ENCODE measurements around the gene TSNAXIP1. TPM values are rescaled to one million over a fixed set of nuclear protein-coding genes. Genes with fewer than 3 reads are reported as not detected.

TSNAXIP1 gene
- total RNA-seq, 1 experiment from 2014 or later, result 1.9 TPM

- intact Hi-C loops (cut with micrococcal nuclease; ENCODE audit: unreplicated experiment), result no loop called here
- peaks cover 13% of the 10 kb centered on the region for H3K36me3 ChIP-seq (ENCODE audit: low read depth)
- H4K20me1 ChIP-seq (ENCODE audit: insufficient read depth), result peaks cover 22% of the 10 kb centered on the region
- peaks cover 30% of the 10 kb centered on the region for H3K79me2 ChIP-seq (ENCODE audit: low read depth)
- POLR2A ChIA-PET (ENCODE audit: unreplicated experiment), result interaction anchor here (0.6 kb wide), 2 partner anchors 25 to 70 kb away, joined by 3 to 28 read pairs; no protein-coding TSS in a partner anchor
- H3K4me2 ChIP-seq, result no peak overlapping the region
- no peak for DNase-seq
- BruUV-seq (replicated peaks), result no TSS peak
- CTCF ChIA-PET, result interaction anchor here (0.6 kb wide), 1 partner anchor 54 kb away, joined by 15 read pairs; no protein-coding TSS in a partner anchor
- peaks cover 27% of the 10 kb centered on the region for H3F3A ChIP-seq (ENCODE audit: insufficient read depth, low read depth)
- H3K27me3 ChIP-seq (ENCODE audit: insufficient read depth, low read depth), result no peaks in the 10 kb centered on the region
- H3K4me1 ChIP-seq (replicated peaks; ENCODE audit: insufficient read depth), result peaks cover 11% of the 10 kb centered on the region; the same call in 1 of the 2 replicates
- no peaks in the 10 kb centered on the region for H3K9me3 ChIP-seq (ENCODE audit: insufficient read depth, low read depth)
- TF ChIP-seq CTCF (conservative IDR thresholded peaks at IDR 0.05), result no peak
- TF ChIP-seq EZH2 (IDR thresholded peaks at IDR 0.05; ENCODE audit: low read depth), result no peak
- no peak overlapping the region for H3K27ac ChIP-seq
- H3K4me3 ChIP-seq, result no peak overlapping the region
- H3K9me2 ChIP-seq (ENCODE audit: insufficient read depth), result no peaks in the 10 kb centered on the region
- no peak overlapping the region for H2AFZ ChIP-seq
Observed at GRCh38 chr16:67871256-67871655, 64.6 kb downstream of the TSNAXIP1 start.

GRCh38 chr16:67872131-67872630 is 65.5 kb downstream of the TSNAXIP1 start:
- BruUV-seq (replicated peaks), result no TSS peak
- Histone ChIP-seq H3K4me3 (no peak overlapping the region), H3K27ac (peak overlapping the region; percentile 21; the same call in 1 of the 2 replicates), H3K79me2 (ENCODE audit: low read depth) (peaks cover 30% of the 10 kb centered on the region), H3K27me3 (ENCODE audit: insufficient read depth, low read depth) (no peaks in the 10 kb centered on the region), H3K9me2 (ENCODE audit: insufficient read depth) (no peaks in the 10 kb centered on the region), H3K9me3 (ENCODE audit: insufficient read depth, low read depth) (no peaks in the 10 kb centered on the region), H3K4me1 (replicated peaks; ENCODE audit: insufficient read depth) (peaks cover 11% of the 10 kb centered on the region; the same call in 1 of the 2 replicates), H3K4me2 (peak overlapping the region; percentile 85), H2AFZ (no peak overlapping the region), H3K36me3 (ENCODE audit: low read depth) (peaks cover 14% of the 10 kb centered on the region), H3F3A (ENCODE audit: insufficient read depth, low read depth) (peaks cover 27% of the 10 kb centered on the region), H4K20me1 (ENCODE audit: insufficient read depth) (peaks cover 16% of the 10 kb centered on the region)
- TF ChIP-seq EZH2 (IDR thresholded peaks at IDR 0.05; ENCODE audit: low read depth) (no peak), CTCF (conservative IDR thresholded peaks at IDR 0.05) (no peak)
- ChIA-PET POLR2A (ENCODE audit: unreplicated experiment) (interaction anchor here (0.6 kb wide), 1 partner anchor 26 kb away, joined by 3 read pairs; no protein-coding TSS in a partner anchor), CTCF (no interaction called here)
- intact Hi-C loops (cut with micrococcal nuclease; ENCODE audit: unreplicated experiment), result no loop called here
- no peak for DNase-seq

- peaks cover 11% of the 10 kb centered on the region; the same call in 1 of the 2 replicates for H3K4me1 ChIP-seq (replicated peaks; ENCODE audit: insufficient read depth)
- no TSS peak for BruUV-seq (replicated peaks)
Observed at GRCh38 chr16:67872631-67873434, 66.1 kb downstream of the TSNAXIP1 start, which contains the start of gene EDC4. Gene EDC4 (plus strand): TSS chr16:67873052. CDS start chr16:67873262, 210 bp downstream.

More at GRCh38 chr16:67872631-67873434, 66.1 kb downstream of the TSNAXIP1 start, which contains the start of gene EDC4:
- peak within 1 kb of the TSS; percentile 88 for H2AFZ ChIP-seq
- H3K27ac ChIP-seq, result peak within 1 kb of the TSS; percentile 21; the same call in 1 of the 2 replicates
- peak; percentile 50 to 76 for DNase-seq
- H3K9me3 ChIP-seq (ENCODE audit: insufficient read depth, low read depth), result no peaks in the 10 kb centered on the region
- no peak for TF ChIP-seq CTCF (conservative IDR thresholded peaks at IDR 0.05)
- no peak for TF ChIP-seq EZH2 (IDR thresholded peaks at IDR 0.05; ENCODE audit: low read depth)
- H3K9me2 ChIP-seq (ENCODE audit: insufficient read depth), result no peaks in the 10 kb centered on the region
- POLR2A ChIA-PET (ENCODE audit: unreplicated experiment), result no interaction called here
- peaks cover 30% of the 10 kb centered on the region for H3K79me2 ChIP-seq (ENCODE audit: low read depth)
- intact Hi-C loops (cut with micrococcal nuclease; ENCODE audit: unreplicated experiment), result no loop called here
- peaks cover 14% of the 10 kb centered on the region for H3K36me3 ChIP-seq (ENCODE audit: low read depth)
- peaks cover 21% of the 10 kb centered on the region for H3F3A ChIP-seq (ENCODE audit: insufficient read depth, low read depth)
- CTCF ChIA-PET, result interaction anchor here (0.6 to 0.7 kb wide), 3 partner anchors 56 to 168 kb away, joined by 4 to 6 read pairs (median 6); no protein-coding TSS in a partner anchor
- H4K20me1 ChIP-seq (ENCODE audit: insufficient read depth), result peaks cover 9% of the 10 kb centered on the region
- H3K4me3 ChIP-seq, result peak within 1 kb of the TSS; percentile 83
- no peaks in the 10 kb centered on the region for H3K27me3 ChIP-seq (ENCODE audit: insufficient read depth, low read depth)
- H3K4me2 ChIP-seq, result peak within 1 kb of the TSS; percentile 85
